ENCODE results near the gene PMEPA1. TPM values are rescaled to one million over a fixed set of nuclear protein-coding genes. Genes with fewer than 3 reads are reported as not detected.

PMEPA1 gene
- polyA plus RNA-seq, 2 of the 4 experiments (the other 2 are of a cell fraction) = 131 to 147 TPM

DNA sequence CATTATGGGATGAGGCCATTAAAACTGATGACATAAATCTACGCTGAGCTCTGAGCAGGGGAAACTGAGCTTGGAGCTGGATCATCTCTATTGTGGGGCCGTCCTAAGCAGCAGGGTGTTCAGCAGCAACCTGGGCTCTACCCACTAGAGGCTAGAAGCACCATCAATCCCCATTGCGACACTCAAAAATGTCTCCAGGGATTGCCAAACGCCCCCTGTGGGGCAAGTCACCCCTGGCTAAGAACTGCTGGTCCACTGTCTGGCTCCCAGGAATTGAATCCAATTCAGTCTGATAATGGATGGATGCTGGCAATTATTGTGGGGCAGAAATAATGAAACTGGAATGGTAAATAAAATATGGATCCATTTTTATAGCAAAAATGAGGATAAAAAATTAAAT is 38.2 kb downstream of the PMEPA1 start:
- no peak for FAIRE-seq
- CTCF ChIA-PET = interaction anchor here (1.2 kb wide), 1 partner anchor 508 kb away, joined by 3 read pairs; no protein-coding TSS in a partner anchor

DNA sequence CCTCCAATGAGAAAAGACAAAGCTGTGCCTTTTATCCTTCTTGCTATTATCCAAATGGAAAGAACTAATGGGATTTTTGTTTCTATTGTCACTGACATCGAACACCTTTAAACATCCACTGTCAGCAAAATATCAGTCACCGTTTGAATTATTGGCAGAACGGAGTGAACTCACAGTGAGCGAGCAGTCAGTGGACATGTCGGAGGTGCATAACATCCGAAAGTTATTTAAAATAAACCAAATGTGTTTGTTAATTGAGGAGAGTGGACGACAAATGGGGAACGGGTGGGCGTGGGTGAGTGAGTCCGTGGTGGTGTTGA is 38.8 kb downstream of the PMEPA1 start:
- no peak overlapping the region for H3K4me3 ChIP-seq
- FAIRE-seq (no peak), DNase-seq (ENCODE audit: low read depth in 1 of 2, low spot score in 1 of 2) (no peak), ATAC-seq (no peak)
- peak overlapping the region in 1 of 2 experiments; percentile 35; a peak in 1 of 6 replicates for H3K27ac ChIP-seq
- TF ChIP-seq NR3C1 (IDR thresholded peaks at IDR 0.05) = no peak
- no peak for TF ChIP-seq HDAC2 (IDR thresholded peaks at IDR 0.05)
- TF ChIP-seq MAFK (IDR thresholded peaks at IDR 0.05; ENCODE audit: partially characterized antibody) = peak; percentile 77
- CTCF ChIA-PET = interaction anchor here (1.2 kb wide), 1 partner anchor 509 kb away, joined by 3 read pairs; no protein-coding TSS in a partner anchor
- H3K4me1 ChIP-seq = peaks cover 93% of the 10 kb centered on the region
- WGBS (ENCODE audit: missing lambda C conversion rate) = 92% methylated on average over 10 of the region's 10 CpGs
- H3K9me3 ChIP-seq = no peaks in the 10 kb centered on the region
- POLR2A ChIA-PET = no interaction called here
- H3K4me2 ChIP-seq = no peak overlapping the region; the same call in 2 of the 3 replicates

More for the DNA sequence above, 38.2 kb downstream of the PMEPA1 start:
- POLR2A ChIA-PET = no interaction called here
- DNase-seq (ENCODE audit: low read depth in 1 of 2, low spot score in 1 of 2) = peak in 1 of 2 experiments; percentile 77
- peak; percentile 41; a peak in 4 of 6 replicates for ATAC-seq
- Histone ChIP-seq H3K4me1 (peaks cover 96% of the 10 kb centered on the region), H3K27ac (no peak overlapping the region), H3K4me3 (no peak overlapping the region), H3K4me2 (no peak overlapping the region), H3K9me3 (no peaks in the 10 kb centered on the region)
- WGBS (ENCODE audit: missing lambda C conversion rate) = 69% methylated on average over 4 of the region's 4 CpGs
- TF ChIP-seq CEBPB (IDR thresholded peaks at IDR 0.05) (peak; percentile 61 to 82; a peak in 3 of 4 replicates), PHF8 (IDR thresholded peaks at IDR 0.05; ENCODE audit: borderline replicate concordance, low read depth) (no peak)

DNA sequence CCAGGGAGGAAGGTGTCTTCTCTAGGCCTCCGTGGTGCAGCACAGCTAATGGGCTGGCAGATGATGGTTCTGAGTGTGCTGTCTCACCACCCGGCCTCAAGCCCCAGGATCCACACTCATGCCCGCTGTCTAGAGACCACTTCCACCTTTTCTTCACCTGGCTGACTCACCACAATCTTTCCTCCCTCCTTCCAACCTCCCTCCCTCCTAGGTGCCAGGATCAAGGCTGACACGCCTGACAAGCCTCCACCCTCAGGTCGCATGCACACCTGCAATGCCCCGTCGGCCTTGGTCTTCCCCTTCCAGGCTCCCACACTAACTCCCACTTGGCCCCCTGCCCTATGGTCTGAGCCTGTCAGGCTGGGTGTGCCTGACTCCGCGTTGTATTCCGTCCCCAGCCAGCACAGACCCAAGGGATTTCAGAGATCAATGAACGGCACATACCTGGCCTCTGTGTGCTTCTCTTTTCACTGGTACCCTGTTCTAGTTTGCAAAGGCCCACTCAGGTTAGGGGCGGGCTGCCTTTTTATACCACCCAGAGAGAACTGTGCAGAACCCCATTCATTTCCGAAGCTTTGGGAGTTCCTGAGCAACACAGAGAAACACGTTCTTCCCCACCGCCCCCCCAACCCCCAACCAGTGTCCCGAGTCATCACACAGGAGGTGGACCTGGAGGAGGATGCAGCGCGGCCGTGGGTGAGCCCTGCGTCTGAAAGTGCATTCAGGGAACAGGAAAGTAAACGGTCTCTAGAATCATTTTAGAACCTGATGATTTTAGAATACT is 39.3 kb downstream of the PMEPA1 start:
- ChIA-PET CTCF (interaction anchor here (1.2 kb wide), 1 partner anchor 509 kb away, joined by 3 read pairs; no protein-coding TSS in a partner anchor), POLR2A (no interaction called here)
- TF ChIP-seq HDAC2 (IDR thresholded peaks at IDR 0.05) (no peak), JUN (IDR thresholded peaks at IDR 0.05) (no peak), RCOR1 (IDR thresholded peaks at IDR 0.05; ENCODE audit: low read depth, low read length) (no peak), FOSB (CRISPR knock-in tag; IDR thresholded peaks at IDR 0.05) (no peak), FOSL2 (IDR thresholded peaks at IDR 0.05) (no peak), FOSL2 (CRISPR knock-in tag; IDR thresholded peaks at IDR 0.05) (no peak), RFX5 (IDR thresholded peaks at IDR 0.05) (no peak), GATA3 (IDR thresholded peaks at IDR 0.05; ENCODE audit: borderline replicate concordance) (no peak), ZSCAN20 (CRISPR knock-in tag; IDR thresholded peaks at IDR 0.05) (no peak), FOXS1 (CRISPR knock-in tag; IDR thresholded peaks at IDR 0.05) (no peak), TFCP2L1 (CRISPR knock-in tag; IDR thresholded peaks at IDR 0.05) (no peak)
- H3K4me1 ChIP-seq = peaks cover 90% of the 10 kb centered on the region
- 86% methylated on average over 20 of the region's 21 CpGs for WGBS (ENCODE audit: missing lambda C conversion rate)
- DNase-seq (ENCODE audit: low read depth in 1 of 2, low spot score in 1 of 2) (no peak), FAIRE-seq (no peak), ATAC-seq (no peak)
- H3K27ac ChIP-seq = peak overlapping the region in 1 of 2 experiments; percentile 35; a peak in 2 of 6 replicates
- no peak overlapping the region for H3K4me3 ChIP-seq
- peak overlapping the region; percentile 3; the same call in 1 of the 3 replicates for H3K4me2 ChIP-seq
- no peaks in the 10 kb centered on the region for H3K9me3 ChIP-seq

DNA sequence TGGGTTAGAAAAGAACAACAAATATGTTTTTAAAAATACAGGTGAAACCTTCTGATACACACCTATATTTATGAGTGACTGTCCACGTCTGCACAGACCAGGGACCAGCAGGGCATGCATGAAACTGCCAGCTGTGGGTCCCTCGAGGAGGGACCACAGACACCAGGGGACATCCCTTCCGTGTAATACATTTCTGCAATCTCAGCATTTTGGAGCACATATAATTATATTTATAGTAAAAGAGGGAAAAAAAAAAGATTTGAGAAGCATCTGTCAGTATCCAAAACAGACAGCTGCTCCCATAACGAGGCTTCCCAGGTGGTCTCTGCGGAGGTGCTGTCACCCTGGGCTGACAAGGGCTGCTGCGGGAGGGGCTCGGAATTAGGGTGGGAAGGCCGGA is 40.2 kb downstream of the PMEPA1 start:
- H3K27ac ChIP-seq = no peak overlapping the region
- DNase-seq (ENCODE audit: low read depth in 1 of 2, low spot score in 1 of 2) (no peak), FAIRE-seq (no peak), ATAC-seq (no peak)
- peaks cover 83% of the 10 kb centered on the region for H3K4me1 ChIP-seq
- WGBS (ENCODE audit: missing lambda C conversion rate) = 86% methylated on average over 8 of the region's 8 CpGs
- TF ChIP-seq PHF8 (IDR thresholded peaks at IDR 0.05; ENCODE audit: borderline replicate concordance, low read depth) = no peak
- TF ChIP-seq MAFK (IDR thresholded peaks at IDR 0.05; ENCODE audit: partially characterized antibody) = peak; percentile 87
- TF ChIP-seq, protein P1, sequence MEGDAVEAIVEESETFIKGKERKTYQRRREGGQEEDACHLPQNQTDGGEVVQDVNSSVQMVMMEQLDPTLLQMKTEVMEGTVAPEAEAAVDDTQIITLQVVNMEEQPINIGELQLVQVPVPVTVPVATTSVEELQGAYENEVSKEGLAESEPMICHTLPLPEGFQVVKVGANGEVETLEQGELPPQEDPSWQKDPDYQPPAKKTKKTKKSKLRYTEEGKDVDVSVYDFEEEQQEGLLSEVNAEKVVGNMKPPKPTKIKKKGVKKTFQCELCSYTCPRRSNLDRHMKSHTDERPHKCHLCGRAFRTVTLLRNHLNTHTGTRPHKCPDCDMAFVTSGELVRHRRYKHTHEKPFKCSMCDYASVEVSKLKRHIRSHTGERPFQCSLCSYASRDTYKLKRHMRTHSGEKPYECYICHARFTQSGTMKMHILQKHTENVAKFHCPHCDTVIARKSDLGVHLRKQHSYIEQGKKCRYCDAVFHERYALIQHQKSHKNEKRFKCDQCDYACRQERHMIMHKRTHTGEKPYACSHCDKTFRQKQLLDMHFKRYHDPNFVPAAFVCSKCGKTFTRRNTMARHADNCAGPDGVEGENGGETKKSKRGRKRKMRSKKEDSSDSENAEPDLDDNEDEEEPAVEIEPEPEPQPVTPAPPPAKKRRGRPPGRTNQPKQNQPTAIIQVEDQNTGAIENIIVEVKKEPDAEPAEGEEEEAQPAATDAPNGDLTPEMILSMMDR (IDR thresholded peaks at IDR 0.05) = no peak
- H3K4me2 ChIP-seq = no peak overlapping the region
- H3K9me3 ChIP-seq = no peaks in the 10 kb centered on the region
- ChIA-PET POLR2A (no interaction called here), CTCF (interaction anchor here (0.8 to 2.1 kb wide), 4 partner anchors 15 to 510 kb away, joined by 3 to 5 read pairs (median 3); no protein-coding TSS in a partner anchor)
- H3K4me3 ChIP-seq = no peak overlapping the region

All from A549 (cell line).